GM18511 (cell line): Measurements from ENCODE around the gene BAD.
"Not testable (repeated sequence)": the region's sequence is repeated elsewhere in the genome, so short reads cannot be mapped to it uniquely, and the experiment has no call there.

Experiments
- ATAC-seq: cut with Tn5 transposase; IDR thresholded peaks from one replicate; pipeline ENCODE4 v1.9.1; 2021; ENCODE audit warnings: mild to moderate bottlenecking, moderate library complexity; ENCODE audit not compliant: unreplicated experiment

BAD gene

DNA sequence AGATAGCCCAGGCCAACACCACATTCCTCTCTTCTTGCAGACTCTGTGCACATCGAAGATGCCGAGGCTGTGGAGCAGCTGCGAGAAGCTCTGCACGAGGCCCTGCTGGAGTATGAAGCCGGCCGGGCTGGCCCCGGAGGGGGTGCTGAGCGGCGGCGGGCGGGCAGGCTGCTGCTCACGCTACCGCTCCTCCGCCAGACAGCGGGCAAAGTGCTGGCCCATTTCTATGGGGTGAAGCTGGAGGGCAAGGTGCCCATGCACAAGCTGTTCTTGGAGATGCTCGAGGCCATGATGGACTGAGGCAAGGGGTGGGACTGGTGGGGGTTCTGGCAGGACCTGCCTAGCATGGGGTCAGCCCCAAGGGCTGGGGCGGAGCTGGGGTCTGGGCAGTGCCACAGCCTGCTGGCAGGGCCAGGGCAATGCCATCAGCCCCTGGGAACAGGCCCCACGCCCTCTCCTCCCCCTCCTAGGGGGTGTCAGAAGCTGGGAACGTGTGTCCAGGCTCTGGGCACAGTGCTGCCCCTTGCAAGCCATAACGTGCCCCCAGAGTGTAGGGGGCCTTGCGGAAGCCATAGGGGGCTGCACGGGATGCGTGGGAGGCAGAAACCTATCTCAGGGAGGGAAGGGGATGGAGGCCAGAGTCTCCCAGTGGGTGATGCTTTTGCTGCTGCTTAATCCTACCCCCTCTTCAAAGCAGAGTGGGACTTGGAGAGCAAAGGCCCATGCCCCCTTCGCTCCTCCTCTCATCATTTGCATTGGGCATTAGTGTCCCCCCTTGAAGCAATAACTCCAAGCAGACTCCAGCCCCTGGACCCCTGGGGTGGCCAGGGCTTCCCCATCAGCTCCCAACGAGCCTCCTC is 31.4 kb upstream of the BAD start:
- ATAC-seq, result not testable (repeated sequence)

DNA sequence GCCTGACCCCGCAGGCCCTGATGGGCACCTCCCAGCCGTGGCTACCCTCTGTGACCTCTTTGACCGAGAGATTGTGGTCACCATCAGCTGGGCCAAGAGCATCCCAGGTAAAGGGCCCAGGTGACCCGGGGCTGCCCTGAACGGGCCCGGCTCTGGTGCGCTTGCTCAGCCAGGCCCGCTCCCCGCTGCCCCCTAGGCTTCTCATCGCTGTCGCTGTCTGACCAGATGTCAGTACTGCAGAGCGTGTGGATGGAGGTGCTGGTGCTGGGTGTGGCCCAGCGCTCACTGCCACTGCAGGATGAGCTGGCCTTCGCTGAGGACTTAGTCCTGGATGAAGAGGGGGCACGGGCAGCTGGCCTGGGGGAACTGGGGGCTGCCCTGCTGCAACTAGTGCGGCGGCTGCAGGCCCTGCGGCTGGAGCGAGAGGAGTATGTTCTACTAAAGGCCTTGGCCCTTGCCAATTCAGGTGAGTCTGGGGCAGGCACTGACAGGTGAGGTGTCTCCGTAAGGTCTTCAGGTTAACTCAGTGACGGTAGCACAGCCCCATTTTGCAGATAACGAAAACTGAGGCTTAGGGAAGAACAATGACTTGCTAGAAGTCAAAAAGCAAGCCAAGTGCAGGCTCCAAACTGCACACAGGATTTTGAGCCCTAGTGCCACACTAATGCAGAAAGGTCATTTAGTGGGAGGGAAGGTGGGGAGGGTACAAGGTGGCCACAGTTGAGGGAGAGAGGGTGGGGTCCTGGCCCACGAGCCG is 30.5 kb upstream of the BAD start:
- no peak for ATAC-seq

DNA sequence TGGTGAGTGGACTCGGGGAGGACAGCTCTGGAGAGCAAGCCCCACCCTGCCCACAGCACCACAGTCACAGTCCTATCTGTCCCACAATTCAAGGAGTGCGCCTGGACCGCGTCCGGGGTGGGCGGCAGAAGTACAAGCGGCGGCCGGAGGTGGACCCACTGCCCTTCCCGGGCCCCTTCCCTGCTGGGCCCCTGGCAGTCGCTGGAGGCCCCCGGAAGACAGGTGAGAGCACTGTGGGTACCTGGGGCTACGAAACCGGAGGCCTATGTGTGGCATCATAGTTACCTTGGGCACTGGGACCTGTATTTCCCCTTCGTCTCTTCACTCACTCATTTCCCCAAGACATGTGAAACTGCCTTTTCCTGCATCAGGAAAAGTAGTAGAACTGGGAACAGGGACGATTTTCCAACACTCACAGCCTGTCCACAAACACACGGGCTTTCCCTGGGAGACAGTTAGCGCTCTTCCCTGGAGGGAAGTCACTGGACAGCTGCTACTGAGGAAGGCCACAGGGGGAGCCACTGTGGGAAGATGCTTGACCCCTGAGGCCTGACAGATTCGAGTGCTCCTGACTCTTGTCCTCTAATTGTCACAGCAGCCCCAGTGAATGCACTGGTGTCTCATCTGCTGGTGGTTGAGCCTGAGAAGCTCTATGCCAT is 29.8 kb upstream of the BAD start:
- ATAC-seq, result no peak

DNA sequence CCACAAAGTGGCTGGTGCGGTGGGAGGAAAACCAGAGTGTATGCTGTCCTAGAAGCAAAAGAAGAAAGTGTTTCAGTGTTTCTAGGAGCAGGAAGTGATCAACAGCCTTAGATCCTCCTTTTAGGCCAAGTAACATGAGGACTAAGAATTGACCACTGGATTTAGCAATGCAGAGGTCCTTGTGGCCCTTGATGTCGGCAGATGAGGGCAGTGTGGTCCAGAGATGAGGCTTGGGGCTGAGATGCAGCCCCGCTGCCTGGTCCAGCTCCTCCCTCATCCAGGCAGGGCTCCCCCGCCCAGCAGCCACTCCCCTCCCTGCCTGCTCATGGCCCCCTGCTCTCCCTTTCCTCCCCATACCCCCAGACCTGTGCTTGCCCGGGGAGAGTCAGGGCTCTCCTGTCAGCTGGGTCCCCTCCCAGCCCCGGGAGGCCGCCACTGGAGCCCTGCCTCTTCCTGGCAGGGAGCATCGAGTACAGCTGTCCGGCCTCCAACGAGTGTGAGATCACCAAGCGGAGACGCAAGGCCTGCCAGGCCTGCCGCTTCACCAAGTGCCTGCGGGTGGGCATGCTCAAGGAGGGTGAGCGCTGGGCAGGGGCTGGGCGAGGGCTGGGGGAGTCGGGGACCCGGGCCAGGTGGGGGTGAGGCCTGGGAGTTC is 29.2 kb upstream of the BAD start:
- ATAC-seq, result no peak

DNA sequence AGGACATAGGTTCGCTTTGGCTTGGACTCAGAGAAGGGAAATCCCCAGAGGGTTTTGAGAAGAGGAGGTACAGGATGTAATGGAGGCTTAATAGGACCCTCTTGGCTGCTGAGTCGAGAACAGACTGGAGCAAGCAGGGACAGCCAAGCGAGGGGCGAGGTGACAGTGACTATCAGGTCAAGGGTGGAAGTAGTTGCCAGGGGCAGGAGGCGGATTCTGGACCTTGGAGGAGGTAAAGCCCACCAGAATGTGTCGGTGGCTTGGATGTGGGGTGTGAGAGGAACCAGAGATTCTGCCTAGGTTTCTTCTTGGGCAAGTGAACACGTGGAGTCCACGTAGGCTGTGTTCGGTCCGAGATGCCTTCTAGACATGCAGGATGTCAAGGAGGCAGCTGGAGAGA is 28.5 kb upstream of the BAD start:
- ATAC-seq, result no peak

DNA sequence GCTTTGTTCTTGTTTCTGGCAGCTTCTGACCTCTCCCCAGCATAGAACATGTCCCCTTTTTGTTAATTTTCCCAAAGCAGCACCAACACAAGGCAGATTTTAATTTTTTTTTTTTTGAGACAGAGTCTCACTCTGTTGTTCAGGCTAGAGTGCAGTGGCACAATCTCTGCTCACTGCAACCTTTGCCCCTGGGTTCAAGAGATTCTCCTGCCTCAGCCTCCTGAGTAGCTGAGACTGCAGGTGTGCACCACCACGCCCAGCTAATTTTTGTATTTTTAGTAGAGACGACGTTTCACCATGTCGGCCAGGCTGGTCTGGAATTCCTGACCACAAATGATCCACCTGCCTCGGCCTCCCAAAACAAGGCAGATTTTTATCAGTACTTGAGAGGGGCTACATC is 23.3 kb upstream of the BAD start:
- ATAC-seq, result not testable (repeated sequence)

DNA sequence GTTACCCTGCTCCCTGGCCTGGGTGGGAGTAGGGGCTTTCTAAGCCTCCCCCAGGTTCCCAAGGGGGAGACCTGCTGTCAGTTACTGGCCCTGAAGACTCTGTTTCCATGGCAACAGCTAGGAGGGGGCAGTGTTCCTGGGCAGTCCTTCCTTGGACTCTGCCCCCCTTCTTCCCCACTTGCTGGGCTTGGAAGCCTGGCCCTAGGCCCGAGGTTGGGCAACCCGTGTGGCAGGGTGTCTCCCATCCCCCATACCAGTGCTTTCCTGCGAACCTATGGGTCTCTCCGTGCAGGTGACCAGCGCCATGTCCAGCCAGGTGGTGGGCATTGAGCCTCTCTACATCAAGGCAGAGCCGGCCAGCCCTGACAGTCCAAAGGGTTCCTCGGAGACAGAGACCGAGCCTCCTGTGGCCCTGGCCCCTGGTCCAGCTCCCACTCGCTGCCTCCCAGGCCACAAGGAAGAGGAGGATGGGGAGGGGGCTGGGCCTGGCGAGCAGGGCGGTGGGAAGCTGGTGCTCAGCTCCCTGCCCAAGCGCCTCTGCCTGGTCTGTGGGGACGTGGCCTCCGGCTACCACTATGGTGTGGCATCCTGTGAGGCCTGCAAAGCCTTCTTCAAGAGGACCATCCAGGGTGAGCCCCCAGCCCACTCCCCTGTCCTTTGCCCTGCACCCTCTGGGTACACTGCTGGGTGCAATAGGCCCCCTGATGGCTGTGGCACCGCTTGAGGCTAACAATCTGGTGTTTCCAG is 22.6 kb upstream of the BAD start:
- no peak for ATAC-seq

DNA sequence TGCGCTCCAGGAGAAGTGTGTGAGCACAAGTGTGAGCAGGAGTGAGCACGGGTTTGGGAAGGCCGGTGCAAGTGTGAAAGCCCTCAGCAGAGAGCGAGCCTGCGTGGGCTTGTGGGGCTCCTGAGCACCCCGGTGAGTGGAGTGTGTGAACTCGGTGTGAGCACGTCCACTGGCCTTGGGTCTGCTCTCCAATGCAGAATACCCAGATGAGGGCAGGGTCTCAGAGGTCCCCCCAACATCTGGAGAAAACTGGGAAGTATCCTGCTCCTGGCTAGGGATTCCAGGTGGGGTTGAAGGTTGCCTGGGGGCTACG is 22.1 kb upstream of the BAD start:
- ATAC-seq, result no peak

DNA sequence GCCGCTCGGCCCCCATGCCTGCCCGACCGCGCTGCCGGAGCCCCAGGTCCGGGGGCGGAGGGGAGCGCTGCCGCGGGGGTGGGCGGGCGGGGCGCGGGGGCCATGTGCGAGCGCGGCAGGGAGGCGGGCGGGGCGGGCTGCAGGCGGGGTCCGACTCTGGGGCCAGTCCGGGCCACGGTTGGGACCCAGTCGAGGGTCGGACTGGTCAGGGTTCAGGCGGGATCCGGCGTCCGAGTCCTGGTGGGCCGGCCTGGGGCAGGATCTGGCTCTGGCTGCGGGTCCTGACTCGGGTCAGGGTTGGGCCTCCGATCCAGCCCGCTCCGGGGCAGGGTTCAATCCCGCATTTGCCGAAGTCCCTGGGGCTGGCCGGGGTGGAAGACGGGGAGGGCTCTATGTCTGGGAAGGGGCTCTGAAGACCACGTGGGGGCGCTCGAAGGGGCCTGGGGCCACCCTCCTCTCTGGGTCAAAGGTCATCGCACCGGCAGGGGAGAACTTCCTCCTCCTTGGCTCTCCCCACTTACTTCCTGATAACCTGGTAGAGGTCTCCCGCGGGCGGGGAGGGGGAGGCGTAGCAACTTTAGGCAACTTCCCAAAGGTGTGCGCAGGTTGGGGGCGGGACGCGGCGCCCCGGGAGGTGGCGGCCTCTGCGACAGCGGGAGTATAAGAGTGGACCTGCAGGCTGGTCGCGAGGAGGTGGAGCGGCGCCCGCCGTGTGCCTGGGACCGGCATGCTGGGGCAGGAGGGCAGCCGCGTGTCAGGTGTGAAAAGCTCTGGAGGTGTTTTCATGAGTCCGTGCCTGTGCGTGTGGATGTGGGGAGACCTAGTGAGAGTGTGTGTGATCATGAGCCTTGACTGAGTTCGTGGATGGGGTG is 21.5 kb upstream of the BAD start:
- ATAC-seq, result peak; percentile 34

DNA sequence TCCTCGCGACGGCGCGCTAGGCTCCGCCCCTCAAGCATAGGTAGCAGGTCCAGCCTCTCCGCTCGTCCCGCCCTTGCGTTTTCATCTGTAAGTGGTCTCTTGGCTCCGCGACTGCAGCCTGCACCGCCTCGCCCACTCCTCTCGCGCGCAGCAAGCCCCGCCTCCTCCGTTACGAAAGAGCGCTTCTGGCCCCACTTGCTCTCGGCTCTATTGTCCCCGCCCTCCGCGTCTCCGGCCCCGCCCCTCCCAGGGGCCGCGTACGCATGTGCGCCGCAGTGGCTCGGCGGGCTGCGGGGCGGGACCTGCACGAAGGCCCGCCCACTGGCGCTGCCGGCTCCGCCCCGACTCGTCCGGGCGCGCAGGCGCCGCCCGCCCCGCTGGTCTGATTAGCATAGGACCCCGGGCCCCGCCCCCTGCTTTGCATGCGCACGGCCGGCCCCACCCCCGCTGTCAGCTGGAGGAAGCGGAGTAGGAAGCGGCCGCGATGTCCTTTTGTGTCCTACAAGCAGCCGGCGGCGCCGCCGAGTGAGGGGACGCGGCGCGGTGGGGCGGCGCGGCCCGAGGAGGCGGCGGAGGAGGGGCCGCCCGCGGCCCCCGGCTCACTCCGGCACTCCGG is 20.7 kb upstream of the BAD start, which contains the start of gene ESRRA:
TSS of gene ESRRA (plus strand) at position 450 of the 616 bp plus-strand sequence. CDS start 1,656 bp downstream, outside the sequence.
- ATAC-seq, result peak; percentile 63

DNA sequence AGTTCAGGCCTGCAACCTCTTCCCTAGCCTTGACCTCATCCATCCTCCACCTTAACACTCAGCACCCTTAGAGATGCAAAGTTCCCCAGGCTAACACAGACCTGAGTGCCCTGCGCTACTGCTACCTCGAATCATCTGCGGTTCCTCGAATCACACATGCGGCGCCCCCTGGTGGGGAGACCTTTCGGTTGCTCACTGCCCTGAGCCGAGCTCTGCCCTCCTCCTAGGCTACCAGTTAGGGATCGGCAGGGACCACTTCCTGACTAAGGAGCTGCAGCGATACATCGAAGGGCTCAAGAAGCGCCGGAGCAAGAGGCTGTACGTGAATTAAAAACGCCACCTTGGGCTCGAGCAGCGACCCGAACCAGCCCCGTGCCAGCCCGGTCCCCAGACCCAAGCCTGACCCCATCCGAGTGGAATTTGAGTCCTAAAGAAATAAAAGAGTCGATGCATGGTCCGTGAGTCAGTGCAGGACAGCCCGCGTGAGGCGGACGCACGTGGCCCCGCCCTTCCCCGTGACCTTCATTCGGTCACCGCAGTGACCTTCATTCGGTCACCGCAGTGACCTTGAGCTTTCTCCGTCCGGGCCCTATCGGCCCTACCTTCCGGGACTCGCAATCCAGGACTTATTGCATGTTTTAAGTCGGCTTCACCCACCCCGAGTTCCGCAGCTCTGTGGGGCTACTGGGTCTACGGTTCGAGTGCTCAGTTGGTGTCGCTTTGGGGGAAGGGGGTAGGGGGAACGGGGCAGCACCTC is 20.0 kb upstream of the BAD start:
- peak; percentile 41 for ATAC-seq

DNA sequence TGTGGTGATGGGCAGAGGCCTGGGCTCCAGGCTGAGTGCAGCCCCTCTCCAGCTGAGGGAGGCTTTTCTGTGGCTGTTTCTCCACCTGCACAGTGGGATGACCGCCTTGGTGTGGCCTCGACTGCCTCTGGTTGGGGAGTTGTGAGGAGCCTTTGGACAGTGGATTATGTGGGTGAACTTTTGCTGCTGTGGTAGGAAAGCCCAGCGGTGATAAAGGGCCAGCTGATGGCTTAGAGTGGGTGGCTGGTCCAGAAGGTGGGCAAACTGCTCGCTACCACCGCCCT is 19.5 kb upstream of the BAD start:
- no peak for ATAC-seq

DNA sequence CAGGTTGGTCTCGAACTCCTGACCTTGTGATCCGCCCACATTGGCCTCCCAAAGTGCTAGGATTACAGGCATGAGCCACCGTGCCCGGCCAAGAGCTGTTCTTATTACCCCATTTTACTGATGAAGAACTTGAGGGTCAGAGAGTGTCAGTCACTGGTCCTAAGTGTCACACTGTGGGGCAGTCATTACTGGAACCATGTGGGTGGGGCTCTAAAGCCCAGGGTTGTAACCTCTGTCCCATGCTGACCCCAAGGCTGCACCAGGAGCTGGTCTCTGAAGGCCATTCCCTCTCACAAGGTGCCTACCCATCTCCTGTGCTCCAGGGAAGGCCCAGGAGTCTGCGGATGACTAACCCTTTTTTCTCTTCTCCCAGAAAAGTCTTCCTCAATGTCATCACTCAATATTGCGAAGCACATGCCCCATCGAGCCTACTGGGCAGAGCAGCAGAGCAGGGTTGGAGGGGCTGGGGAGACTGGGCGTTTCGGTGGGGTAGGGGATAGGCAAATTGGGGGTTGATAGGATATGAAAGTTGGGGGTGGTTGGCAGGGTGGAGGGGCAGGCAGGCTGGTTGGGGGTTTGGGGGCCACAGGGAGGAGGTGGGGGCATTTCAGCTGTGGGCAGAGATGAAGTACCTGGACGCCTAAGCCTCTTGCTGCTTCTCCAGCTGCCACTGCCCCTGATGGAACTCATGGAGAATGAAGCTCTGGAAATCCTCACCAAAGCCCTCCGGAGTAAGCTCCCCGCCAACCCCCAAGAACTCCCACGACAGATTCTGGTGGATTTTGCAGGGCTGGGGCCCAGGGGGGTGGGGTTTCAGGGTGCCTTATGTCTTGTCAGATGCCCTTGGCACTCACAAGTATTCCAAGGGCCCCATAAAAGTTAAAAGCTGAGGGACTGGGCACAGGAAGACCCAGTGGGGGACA is 18.9 kb upstream of the BAD start:
- no peak for ATAC-seq

DNA sequence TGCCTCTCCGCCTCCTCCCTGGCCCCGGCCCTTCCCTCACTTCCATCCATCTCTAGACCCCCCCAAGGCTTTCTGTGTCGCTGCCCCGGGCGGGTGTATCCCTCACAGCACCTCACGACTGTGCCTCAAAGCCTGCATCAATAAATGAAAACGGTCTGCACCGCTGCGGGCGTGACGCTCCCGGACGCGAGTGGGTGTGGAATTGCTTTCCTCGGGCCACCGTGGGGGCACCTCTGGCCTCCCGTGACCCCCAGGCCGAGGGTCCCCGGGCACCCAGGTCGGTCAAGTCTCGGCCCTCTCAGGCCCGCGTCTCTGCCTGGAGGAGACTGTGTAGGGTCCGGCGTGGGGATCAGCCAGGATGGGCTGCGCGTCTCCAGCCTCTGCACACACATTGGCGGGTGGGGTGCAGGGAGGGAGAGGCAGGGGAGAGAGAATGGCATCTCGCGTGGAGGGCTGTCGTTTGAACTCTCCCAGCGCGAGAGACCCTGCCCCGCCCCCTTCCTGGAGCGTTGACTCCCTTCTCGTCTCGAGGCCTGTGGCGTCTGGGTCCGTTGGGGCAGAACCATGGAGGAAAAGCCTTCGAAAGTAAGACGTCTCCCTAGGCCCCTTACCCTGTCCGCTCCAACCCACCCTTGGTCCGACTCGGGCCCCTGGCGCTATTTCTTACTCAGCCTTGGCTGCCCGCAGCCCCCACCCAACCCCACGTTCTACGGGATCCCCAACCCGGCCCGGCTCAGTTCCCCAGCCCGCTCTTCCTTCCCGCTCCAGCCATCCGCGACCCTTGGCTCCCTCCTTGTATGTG is 15.6 kb upstream of the BAD start, which contains the start of gene CATSPERZ:
TSS of gene CATSPERZ (plus strand) at position 512 of the 802 bp plus-strand sequence. CDS start at position 565, 53 bp downstream.
- no peak for ATAC-seq

DNA sequence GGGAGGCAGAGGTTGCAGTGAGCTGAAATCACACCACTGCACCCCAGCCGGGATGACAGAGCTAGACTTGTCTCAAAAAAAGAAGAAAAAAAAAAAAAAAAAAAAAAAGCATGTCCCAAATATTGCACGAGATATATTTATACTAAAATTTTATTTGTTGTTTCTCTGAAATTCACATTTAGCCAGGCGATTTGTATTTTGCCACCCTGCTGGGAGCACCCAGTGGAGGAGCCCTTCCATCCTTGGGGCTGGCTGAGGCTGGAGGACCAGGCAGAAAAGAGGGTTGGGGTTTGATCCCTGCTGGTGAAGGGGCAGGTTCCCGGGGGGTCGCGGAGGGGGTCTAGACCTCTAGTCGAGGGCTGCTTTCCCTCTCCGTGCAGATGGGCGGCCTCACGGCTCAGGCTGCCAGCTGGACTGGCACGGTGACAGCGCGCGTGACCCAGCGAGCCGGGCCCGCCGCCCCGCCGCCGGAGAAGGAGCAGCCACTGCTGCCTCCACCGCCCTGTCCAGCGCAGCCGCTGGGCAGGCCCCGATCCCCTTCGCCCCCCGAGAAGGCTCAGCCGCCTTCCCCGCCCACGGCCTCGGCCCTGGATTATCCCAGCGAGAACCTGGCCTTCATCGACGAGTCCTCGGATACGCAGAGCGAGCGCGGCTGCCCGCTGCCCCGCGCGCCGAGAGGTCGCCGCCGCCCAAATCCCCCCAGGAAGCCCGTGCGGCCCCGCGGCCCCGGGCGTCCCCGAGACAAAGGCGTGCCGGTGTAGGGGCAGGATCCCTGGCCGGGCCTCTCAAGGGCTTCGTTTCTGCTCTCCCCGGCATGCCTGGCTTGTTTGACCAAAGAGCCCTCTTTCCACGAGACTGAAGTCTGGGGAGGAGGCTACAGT is 14.7 kb upstream of the BAD start:
- no peak for ATAC-seq
